Measurements from ENCODE around the gene PDE3A.
"Not testable (repeated sequence)": the region's sequence is repeated elsewhere in the genome, so short reads cannot be mapped to it uniquely, and the experiment has no call there.

Gene PDE3A

GRCh38 chr12:20375560-20375959 lies 7.2 kb downstream of the PDE3A start:
- TF ChIP-seq CTCF (conservative IDR thresholded peaks at IDR 0.05): no peak
- no peak overlapping the region for H3K27ac ChIP-seq

- H3K27ac ChIP-seq: no peak overlapping the region
- peak; percentile 75 for TF ChIP-seq CTCF (conservative IDR thresholded peaks at IDR 0.05)
Observed at GRCh38 chr12:20376984-20377383, 8.6 kb downstream of the PDE3A start.

GRCh38 chr12:20377750-20378149 lies 9.4 kb downstream of the PDE3A start:
- no peak for TF ChIP-seq CTCF (conservative IDR thresholded peaks at IDR 0.05)
- no peak overlapping the region for H3K27ac ChIP-seq

- no peak for TF ChIP-seq CTCF (conservative IDR thresholded peaks at IDR 0.05)
- no peak overlapping the region for H3K27ac ChIP-seq
Observed at GRCh38 chr12:20382117-20382516, 13.8 kb downstream of the PDE3A start.

GRCh38 chr12:20383612-20384011 lies 15.3 kb downstream of the PDE3A start:
- TF ChIP-seq CTCF (conservative IDR thresholded peaks at IDR 0.05): no peak
- no peak overlapping the region for H3K27ac ChIP-seq

- H3K27ac ChIP-seq: not testable (repeated sequence)
Observed at GRCh38 chr12:20384836-20385235, 16.5 kb downstream of the PDE3A start.

- no peak for TF ChIP-seq CTCF (conservative IDR thresholded peaks at IDR 0.05)
- H3K27ac ChIP-seq: no peak overlapping the region
Observed at GRCh38 chr12:20390846-20391245, 22.5 kb downstream of the PDE3A start.

- no peak for TF ChIP-seq CTCF (conservative IDR thresholded peaks at IDR 0.05)
Observed at GRCh38 chr12:20392339-20392738, 24.0 kb downstream of the PDE3A start.

More at GRCh38 chr12:20392339-20392738, 24.0 kb downstream of the PDE3A start:
- H3K27ac ChIP-seq: no peak overlapping the region
